Measurements from ENCODE around the gene FUOM.
"Not testable (repeated sequence)": the region's sequence is repeated elsewhere in the genome, so short reads cannot be mapped to it uniquely, and the experiment has no call there.

FUOM gene

DNA sequence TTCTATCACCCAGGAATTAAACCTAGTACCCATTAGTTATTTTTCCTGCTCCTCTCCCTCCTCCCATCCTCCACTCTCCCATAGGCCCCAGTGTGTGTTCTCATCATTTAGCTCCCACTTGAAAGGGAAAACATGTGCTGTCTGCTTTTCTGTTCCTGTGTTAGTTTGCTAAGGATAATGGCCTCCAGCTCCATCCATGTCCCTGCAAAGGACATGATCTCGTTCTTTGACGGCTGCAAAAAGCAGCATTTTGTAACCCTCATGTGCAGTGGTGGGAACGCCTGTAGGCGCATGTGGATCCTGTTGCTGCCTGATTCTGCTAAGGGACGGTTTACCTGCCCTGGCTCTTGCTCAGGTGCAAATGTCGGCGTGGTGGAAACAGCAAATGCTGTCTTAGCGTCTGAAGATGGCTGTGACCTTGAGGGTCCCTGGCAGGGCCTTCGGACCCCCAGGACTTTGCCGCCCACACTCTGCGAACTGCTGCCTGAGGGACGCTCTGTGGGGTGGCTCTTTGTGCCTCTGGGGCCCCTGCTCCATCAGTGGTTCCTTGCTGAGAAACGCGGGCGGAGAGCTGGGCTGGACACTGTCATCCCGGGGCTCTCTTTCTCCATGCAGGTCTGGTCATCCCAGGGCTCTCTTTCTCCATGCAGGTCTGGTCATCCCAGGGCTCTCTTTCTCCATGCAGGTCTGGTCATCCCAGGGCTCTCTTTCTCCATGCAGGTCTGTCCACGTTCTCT, 30.6 kb upstream of the FUOM start:
- DNase-seq: peak; percentile 31 to 41

DNA sequence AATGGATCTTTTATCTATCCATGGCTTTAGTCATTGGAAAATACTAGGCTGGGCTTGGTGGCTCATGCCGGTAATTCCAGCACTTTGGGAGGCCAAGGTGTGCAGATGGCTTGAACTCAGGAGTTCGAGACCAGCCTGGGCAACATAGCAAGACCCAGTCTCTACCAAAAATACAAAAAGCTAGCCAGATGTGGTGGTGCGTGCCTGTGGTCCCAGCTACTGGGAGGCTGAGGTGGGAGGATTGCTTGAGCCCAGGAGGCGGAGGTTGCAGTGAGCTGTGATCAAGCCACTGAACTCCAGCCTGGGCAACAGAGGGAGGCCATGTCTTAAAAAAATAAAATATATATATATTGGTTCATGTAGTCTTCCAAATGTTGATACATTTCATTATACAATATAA, 29.1 kb upstream of the FUOM start:
- not testable (repeated sequence) for DNase-seq

GRCh38 chr10:133385214-133385613, 27.4 kb upstream of the FUOM start:
- DNase-seq: no peak

GRCh38 chr10:133384071-133384470, 26.3 kb upstream of the FUOM start:
- no peak for DNase-seq

GRCh38 chr10:133383551-133383950, 25.7 kb upstream of the FUOM start:
- DNase-seq: no peak

- no peak for DNase-seq
These were observed 23.2 kb upstream of the FUOM start for GRCh38 chr10:133381036-133381435.

GRCh38 chr10:133379801-133380666, 22.2 kb upstream of the FUOM start:
- DNase-seq: no peak

DNA sequence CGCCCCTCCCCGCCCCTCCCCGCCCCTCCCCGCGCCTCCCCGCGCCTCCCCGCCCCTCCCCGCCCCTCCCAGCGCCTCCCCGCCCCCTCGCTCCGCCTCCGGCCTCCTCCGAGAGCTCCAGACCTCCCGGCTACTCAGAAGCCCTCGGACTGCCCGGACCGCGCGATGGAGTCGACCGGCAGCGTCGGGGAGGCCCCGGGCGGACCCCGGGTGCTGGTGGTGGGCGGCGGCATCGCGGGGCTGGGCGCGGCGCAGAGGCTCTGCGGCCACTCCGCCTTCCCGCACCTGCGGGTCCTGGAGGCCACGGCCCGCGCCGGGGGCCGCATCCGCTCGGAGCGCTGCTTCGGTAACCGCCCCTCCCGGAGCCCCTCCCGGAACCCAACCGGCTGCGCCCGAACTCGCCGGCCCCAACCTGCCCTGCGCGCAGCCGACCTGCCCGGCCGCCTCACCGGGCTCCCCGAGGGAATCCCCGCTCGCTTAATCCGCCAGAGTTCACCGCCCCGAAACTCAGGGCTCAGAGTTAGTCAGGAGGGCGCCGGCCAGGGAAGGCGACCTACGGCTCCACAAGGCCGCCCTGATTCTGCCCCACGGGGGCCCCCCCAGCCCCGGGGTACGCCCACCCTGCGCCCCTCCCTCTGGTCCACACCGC, 21.5 kb upstream of the FUOM start, which contains the start of gene PAOX:
PAOX (plus strand) TSS at position 111 of the 649 bp plus-strand sequence; CDS start at position 166, 55 bp downstream.
- DNase-seq: no peak

DNA sequence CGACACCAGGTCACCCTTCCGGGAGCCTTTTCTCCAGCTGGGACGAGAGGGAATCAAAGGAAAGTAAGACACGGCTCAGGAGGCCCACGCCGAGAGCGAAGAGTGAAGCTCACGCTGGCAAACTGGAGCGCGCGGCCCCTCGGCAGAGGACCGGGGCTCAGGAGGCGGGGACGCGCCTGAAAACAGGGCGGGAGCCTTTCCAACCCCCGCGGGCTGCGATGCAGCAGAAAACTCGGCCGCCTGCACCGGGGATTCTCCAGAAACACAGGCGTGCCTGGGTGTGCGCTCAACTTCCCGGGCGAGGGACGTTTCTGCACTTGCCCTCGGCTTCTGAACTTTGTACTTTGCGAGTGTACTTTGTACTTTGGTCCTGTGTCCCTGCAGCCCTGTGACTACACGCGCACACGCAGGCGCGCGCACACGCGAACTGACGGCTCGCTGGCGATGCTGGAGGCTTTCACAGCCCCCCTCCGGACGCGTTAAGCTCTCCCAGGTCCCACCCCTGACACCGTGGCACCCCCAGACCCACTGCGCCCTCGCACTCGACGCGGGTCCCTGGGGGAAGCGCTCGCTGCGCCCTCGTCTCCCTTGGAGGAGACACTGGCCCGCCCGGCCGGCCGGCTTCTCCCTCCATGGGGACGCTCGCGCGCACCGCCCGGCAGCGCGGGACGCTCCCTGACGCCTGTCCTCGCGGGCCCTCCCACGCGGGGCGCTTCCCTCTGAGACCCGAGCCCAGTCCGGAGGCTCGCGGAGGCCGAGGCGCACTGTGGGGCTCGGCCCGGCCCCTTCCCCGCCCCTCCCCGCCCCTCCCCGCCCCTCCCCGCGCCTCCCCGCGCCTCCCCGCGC, 20.7 kb upstream of the FUOM start:
- peak; percentile 16 to 24 for DNase-seq

DNA sequence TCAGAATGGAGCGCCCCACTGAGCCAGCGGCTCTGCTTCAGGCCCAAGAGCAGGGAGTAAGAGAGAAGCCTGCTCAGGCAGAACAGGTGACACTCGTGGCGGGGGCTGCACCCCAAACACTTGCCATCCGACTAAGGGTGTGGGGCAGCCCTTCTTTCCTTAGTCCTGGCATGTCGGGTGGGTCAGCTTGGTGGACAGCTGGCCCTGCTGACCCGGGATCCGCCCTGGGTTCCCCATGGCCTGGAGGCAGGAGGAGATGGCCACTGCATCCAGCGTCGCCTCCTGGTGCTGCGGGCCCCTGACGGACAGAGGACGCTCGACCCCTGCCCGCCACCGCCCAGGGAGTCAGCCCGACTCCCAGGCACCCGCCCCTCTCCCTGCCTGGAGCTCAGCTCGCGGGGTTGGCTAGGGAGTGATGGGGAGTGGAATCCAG, 20.0 kb upstream of the FUOM start:
- no peak for DNase-seq

GRCh38 chr10:133377025-133377817, 19.4 kb upstream of the FUOM start:
- no peak for DNase-seq

- DNase-seq: not testable (repeated sequence)
These were observed 18.4 kb upstream of the FUOM start for GRCh38 chr10:133376183-133376582.

GRCh38 chr10:133375357-133376115, 17.7 kb upstream of the FUOM start:
- DNase-seq: no peak

GRCh38 chr10:133373174-133374090, 15.6 kb upstream of the FUOM start, which contains the start of gene ECHS1:
Gene ECHS1 (minus strand): TSS chr10:133373354. CDS start chr10:133373333, 21 bp downstream.
- DNase-seq: peak; percentile 77 to 88

- no peak for DNase-seq
These were observed 14.7 kb upstream of the FUOM start for GRCh38 chr10:133372507-133372906.

- no peak for DNase-seq
These were observed 12.4 kb upstream of the FUOM start for GRCh38 chr10:133370030-133370786.

DNA sequence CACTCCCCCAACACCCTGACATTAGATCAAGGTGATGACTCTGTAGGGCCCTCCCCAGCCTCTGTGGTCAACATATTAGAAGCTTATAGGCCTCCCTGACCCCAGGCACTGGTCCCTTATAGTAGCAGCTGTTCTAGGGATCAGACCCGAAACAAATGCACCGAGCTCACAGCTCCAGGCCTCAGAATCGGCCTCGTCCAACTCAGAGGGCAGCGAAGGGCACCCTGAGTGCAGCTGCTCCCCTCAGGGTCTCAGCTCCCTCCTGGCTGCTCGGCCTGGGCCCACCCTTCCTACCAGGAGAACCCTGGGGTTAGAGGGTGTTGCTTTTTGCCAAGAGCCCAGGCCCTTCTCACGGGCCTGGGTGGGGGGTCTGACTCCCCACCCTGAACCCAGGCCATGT, 10.3 kb upstream of the FUOM start:
- DNase-seq: no peak

DNA sequence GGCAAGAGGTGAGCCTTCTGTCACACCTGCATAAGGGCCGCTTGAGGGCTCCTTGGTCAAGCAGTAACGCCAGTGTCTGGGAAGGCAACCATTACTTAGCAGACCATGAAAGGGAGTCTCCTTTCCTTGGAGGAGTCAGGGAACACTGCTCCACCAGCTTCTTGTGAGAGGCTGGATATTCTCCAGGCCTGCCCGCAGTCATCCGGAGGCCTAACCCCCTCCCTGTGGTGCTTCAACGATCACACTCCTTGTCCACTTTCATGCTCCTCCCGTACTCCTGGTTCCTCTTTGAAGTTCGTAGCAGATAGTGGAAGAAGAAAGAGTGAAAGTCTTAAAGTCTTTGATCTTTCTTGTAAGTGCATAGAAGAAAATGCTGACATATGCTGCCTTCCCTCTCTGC, 9.6 kb upstream of the FUOM start:
- not testable (repeated sequence) for DNase-seq

DNA sequence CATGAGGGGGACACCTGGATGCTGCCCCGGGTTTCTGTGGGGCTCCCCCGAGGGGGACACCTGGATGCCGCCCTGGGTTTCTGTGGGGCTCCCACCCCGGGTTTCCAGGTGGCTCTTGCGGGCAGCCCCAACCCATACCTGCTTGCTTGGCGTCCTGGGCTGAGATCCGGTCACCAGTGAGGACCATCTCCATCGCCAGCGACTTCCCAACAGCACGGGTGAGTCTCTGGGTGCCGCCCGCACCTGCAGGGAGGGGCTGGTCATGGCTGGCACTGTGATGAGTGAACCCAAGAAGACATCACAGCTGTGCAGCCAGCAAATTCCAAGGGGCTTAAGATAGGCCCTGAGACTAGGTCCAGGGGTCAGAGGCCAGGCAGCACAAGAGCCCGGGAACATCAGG, 8.9 kb upstream of the FUOM start:
- no peak for DNase-seq
